GM18870 (cell line): ENCODE data around the gene PEMT.

ENCODE experiments used
- ATAC-seq: cut with Tn5 transposase; IDR thresholded peaks from one replicate; pipeline ENCODE4 v1.9.1; 2021; ENCODE audit warnings: moderate library complexity; ENCODE audit not compliant: unreplicated experiment

PEMT gene

DNA sequence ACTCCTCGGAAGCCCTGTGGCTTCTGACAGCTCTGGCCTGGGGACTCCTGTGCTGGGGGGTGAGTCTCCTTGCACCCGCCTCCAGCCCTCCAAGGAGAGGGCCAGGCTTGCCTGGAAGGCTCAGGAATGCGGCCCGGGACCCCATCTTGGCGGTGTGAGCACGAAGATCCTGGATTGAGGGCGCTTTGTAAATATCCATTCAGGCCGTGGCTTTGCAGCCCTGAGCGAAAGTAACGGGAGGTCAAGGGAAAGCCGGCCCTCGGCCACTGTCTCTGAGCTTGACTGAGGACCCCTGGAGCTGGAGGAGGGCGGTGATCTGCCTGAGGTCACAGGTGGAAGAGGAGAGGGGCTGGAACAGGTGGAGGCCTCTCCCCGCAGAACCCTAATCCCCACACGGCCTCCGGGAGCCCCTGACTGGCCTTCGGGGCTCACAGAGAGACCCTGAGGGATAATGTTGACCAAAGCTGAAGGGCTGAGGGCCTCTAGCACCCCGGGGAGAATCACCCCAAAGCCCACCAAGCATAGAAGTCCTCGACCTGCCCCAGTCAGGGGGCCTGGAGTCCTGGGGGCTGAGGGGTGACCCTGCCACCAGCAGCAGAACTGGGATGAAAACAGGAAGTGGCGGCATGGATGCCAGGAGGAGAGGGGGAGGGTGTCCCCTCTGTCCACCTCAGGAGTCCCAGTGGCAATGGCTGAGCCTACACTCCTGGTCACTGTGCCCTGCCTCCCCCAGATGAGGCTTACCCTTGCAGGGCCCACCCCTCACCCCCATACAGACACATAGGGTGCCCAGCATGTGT is 87.0 kb downstream of the PEMT start:
- ATAC-seq: no peak

DNA sequence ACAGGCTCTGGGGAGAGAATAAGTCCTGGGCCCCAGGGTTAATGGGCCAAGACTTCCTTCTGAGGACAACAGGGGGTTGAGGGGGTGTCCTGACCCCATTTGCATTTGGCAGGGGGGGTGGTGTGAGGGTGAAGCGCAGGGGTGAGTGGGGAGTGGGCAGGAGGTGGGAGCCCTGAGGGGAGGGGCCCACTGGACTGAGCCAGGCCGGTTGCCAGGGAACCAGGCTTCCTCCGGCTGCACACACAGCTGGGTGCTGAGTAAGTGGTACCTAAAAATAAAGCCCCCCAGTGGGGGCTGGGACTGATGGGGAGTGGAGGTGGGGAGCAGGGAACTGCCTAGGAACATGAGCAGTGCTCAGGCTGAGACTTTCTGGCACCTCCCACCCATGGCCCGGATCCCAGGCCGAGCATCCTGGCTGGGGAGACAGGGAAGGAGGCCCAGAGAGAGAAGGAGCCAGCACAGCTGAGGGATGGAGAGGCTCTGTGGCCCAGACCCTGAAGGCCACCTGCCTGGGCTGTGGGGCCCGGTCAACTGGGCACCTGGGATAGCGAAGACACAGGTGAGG is 87.9 kb downstream of the PEMT start:
- no peak for ATAC-seq

DNA sequence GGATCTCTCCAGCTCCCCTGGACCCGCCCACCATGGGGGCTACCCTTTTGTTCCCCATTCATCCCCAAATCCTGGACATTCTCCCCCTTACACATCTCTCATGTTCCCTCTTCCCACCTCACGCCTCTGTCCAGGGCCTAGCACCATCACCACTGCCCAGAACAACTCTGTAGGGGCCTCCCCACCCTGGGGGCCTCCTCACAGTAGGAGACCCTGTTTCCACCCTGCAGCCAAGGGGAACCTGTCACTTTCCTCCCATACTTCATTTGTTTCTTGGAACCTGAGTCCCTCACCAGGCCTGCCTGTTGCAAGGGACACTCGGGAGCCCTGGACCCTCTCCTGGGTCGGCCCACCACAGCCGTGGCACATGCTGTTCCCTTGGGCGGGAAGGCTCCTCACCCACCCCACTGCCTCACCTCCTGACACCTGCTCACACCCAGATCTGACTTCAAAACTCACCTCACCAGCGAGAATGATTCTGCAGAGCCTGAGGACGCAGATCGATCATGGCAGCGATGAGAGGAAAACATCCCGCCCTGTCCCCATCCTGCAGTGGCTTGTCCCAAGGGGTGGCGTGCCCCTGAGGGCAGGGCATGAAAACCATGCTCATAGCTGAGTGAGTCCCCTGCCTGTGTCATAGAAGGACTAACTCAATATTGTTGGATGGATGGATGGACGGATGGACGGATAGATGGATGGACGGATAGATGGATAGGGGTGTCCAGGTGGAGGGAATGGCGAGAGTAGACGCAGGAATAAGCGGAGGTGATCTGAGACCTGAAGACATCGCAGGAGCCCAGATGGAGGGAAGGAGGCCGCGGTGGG is 88.6 kb downstream of the PEMT start:
- ATAC-seq: no peak

DNA sequence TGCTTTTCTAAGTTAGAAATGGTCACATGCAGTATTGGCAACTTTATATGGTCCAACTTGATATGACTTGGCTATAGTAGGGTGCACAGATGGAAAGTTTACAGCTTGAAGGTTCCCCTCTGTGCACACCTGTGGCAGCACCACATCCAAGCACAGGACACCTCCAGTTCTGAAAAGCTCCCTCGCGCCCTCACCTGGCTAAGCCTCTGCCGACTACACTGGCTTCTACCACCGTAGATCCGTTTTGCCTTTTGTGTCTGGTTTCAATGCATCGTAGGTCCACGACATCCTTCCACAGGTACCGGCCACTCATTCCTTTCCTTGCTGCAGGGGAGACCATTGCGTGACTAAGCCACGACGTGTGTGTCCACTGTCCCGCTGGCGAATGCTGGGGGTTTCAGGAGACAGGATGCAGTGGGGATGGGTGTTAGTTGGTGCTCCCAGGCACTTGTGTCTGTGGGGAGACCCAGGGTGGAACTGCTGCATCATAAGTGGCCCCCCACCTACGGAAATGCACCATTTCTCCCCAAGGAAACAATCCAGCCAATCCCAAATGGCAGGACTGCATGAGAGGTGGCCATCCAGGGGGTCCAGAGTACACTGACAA is 90.4 kb downstream of the PEMT start:
- ATAC-seq: no peak

DNA sequence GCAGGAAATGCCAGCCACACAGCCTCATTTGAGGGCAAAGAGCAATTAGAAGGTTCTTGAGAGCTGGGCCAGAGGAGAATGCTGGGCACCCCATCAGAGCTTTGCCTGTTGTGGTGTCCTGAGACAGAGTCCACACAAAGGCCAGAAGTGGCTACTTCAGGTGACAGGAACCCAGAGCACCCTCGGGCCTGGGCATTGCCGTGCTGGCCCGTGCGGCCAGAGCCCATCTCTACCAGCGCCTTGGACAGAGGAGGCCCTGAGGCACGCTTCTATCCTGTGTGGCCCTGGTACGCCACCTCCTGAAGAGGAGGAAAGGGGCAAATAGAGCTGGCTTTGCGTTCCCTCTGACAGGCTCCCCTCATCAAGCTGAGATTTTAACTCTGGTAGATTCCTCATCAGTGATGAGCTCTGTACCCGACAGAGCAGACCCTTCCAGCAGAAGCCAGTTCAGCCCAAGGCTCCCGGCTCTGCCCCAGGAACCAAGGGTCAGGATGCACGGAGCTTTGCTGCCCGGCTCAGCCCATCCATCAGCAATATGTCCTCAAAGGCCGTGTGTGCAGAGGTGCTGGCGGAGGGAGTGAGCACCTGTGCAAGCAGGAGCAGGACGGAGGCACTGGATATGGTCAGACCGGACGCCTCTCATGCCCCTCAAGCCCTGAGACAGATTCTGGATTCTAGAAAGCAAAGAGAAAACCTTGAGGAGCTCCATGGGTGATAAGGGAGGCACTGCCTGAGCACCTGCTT is 91.9 kb downstream of the PEMT start:
- no peak for ATAC-seq

- ATAC-seq: no peak
Observed at GRCh38 chr17:17498606-17499301, 92.8 kb downstream of the PEMT start.

GRCh38 chr17:17497845-17498520 is 93.5 kb downstream of the PEMT start:
- no peak for ATAC-seq

GRCh38 chr17:17497065-17497844 is 94.3 kb downstream of the PEMT start:
- no peak for ATAC-seq

DNA sequence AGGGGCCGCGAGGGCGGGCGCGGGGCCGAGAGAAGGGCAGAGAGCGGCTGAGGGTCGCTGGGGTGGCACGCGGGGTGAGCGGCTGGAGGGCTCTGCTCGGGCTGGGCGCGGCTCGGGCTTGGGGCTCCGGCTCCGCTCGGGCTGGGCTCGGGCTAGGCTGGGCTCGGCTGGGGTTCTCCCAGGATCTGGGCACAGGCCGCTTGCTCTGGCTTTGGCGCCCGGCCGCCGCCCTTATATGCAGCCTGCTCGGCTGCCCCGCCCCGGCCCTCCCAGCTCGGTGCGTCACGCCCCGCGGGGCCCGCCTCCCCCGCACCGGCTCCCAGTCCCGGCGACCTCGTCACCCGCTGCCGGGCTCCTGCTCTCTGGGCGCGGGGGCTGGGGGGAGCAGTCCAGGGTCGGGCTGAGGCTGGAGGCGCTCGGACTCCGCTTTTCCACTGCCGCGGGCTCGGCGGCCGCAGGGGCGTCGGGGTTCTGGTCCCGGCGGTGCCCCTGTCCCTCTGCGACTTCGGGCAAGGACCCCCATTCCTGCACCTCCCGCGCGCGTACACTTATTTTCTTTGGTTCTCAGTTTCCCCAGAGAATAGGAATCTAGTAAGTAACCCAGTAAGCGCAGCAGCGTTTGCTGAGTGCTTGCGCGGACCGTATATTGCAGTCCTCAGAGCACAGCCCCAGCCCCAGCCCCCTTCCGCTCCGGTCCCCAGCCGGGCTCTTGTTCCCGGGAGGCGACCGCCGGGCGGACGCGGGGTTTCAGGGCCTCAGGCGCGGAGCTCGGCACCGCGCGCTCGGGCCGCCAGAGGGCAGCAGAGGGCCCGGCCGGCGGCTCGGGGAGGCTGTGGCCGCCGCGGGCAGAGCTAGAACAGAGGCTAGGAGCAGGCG is 95.1 kb downstream of the PEMT start, which contains the start of gene RASD1:
TSS of gene RASD1 (minus strand) at position 207 of the 876 bp plus-strand sequence. CDS start 214 bp downstream, outside the sequence.
- no peak for ATAC-seq

GRCh38 chr17:17495536-17496188 is 95.8 kb downstream of the PEMT start:
- no peak for ATAC-seq

GRCh38 chr17:17494870-17495535 is 96.5 kb downstream of the PEMT start:
- no peak for ATAC-seq

DNA sequence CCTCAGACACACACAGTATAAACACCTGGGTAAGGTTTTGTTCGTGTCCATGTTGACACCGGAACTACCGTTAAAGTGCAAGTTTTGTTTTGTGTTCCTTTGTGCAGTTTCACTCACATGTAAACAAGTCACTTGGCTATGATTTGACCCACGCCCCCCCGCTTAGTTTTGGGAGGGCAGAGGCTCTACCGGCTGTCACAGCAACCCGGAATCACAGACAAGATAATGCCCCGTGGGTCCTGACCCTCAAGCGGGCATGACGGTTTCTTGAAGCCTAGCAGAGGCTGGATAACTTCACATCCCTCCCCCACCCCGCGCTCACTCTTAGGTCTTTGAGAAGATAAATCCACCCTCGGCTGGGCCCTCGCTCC is 97.0 kb downstream of the PEMT start:
- no peak for ATAC-seq

GRCh38 chr17:17493986-17494466 is 97.5 kb downstream of the PEMT start:
- ATAC-seq: no peak

DNA sequence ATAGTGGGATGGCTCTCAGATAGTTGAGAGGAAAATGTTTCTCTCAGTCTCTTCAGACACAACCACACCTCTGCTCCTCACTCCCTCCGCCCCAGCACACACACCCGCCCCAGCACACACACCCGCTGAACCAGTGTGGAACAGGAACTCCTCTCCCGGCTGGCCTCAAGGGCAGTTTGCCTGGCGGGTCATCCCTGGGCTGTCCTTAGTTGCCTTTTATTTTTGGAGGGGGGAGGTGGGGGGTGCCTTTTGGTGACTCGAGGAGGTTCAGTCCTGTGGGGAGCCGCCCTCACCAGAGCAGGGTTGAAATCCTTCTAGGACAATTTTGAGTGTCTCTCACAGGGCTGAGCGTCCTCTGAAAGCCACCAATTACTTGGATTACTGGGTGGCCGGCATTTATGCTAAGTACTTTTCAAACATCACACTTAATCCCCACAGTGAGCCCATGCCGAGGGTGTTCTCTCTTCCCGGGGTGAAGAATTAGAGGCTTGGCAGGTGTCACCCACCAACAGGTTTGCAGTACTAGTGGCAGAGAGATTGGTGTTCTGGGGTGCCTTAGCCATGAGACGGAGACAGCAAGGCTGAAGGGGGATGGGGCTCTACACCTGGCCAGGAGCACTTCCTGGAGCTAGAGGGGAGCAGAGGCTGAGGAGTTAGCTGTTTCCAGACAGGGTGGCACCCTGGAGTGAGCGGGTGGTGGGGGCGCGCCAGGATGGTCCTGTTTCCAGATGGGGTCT is 98.1 kb downstream of the PEMT start:
- ATAC-seq: no peak

- ATAC-seq: no peak
Observed at GRCh38 chr17:17492571-17492970, 98.9 kb downstream of the PEMT start.

GRCh38 chr17:17492085-17492484 is 99.4 kb downstream of the PEMT start:
- no peak for ATAC-seq
